ENCODE results near the gene LRRC32.

GRCh38 chr11:76668362-76669155 lies 2.0 kb downstream of the LRRC32 start:
- no peak for TF ChIP-seq CEBPB (tag; IDR thresholded peaks at IDR 0.05)
- TF ChIP-seq ZNF347 (CRISPR knock-in tag; IDR thresholded peaks at IDR 0.05; ENCODE audit: low read depth), result no peak
- TF ChIP-seq REST (IDR thresholded peaks at IDR 0.05; ENCODE audit: borderline replicate concordance), result no peak
- TF ChIP-seq REST (CRISPR knock-in tag; IDR thresholded peaks at IDR 0.05; ENCODE audit: low read depth), result no peak
- TF ChIP-seq NFIC (IDR thresholded peaks at IDR 0.05), result no peak
- no peak for TF ChIP-seq ZBTB8A (IDR thresholded peaks at IDR 0.05; ENCODE audit: partially characterized antibody)
- no peak for TF ChIP-seq ZNF695 (CRISPR knock-in tag; IDR thresholded peaks at IDR 0.05)
- TF ChIP-seq, protein P1, sequence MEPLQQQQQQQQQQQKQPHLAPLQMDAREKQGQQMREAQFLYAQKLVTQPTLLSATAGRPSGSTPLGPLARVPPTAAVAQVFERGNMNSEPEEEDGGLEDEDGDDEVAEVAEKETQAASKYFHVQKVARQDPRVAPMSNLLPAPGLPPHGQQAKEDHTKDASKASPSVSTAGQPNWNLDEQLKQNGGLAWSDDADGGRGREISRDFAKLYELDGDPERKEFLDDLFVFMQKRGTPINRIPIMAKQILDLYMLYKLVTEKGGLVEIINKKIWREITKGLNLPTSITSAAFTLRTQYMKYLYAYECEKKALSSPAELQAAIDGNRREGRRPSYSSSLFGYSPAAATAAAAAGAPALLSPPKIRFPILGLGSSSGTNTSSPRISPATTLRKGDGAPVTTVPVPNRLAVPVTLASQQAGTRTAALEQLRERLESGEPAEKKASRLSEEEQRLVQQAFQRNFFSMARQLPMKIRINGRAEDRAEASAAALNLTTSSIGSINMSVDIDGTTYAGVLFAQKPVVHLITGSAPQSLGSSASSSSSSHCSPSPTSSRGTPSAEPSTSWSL (CRISPR knock-in tag; IDR thresholded peaks at IDR 0.05; ENCODE audit: borderline replicate concordance), result no peak
- TF ChIP-seq NFE2L1 (tag; IDR thresholded peaks at IDR 0.05; ENCODE audit: borderline replicate concordance, low read depth), result no peak
